K562 (cell line): Measurements from ENCODE around the gene NKX2-8. TPM values are rescaled to one million over a fixed set of nuclear protein-coding genes. Genes with fewer than 3 reads are reported as not detected.

Experiments
- ATAC-seq: fragments of 200-7000 bp; cut with Tn5 transposase; 3 replicates; pipeline ENCODE4 v1.9.1; 2020; ENCODE audit warnings: moderate library complexity
- BruUV-seq: library from RNA; stranded (reverse); fragments of 400-500 nt; replicated peaks from 2 replicates; lab custom pipeline; 2021; lab: Mats Ljungman, UMichigan
- CTCF ChIA-PET: fragments of 300-600 bp; formaldehyde crosslinking; extraction: SDS; loops from one replicate; lab custom pipeline; 2021; ENCODE audit warnings: low intra/inter-chr PET ratio; lab: Yijun Ruan, JAX
- POLR2A ChIA-PET: fragments of 300-600, 350-650 bp; sonication (Branson Sonifier 250); formaldehyde crosslinking; extraction: SDS; loops from one replicate; lab custom pipeline; 2021; ENCODE audit warnings: antibody characterized with exemption, inconsistent platforms; lab: Yijun Ruan, JAX
- DNase-seq, 4 experiments: peaks; one replicate each; pipeline versions ENCODE4 v3.0.0 to v3.0.0-alpha.2; 2011 to 2018; ENCODE audit warnings: low spot score in 3 of 4, mixed read lengths in 3 of 4; ENCODE audit errors: extremely low read depth in 1 of 4
- FAIRE-seq: peaks from 2 replicates; lab custom pipeline; 2011; peaks lifted over from hg19 to GRCh38; lab: Jason Lieb, UNC
- H2AFZ ChIP-seq: 2 replicates; pipeline ENCODE4 v1.6.0; 2011; ENCODE audit warnings: low read depth, low read length, control low read depth, inconsistent platforms
- H3K27ac ChIP-seq: fragments of 200-600 bp; 3 replicates; pipeline ENCODE4 v1.8.0; 2011; ENCODE audit warnings: low read depth, mild to moderate bottlenecking, control low read depth, inconsistent platforms, low read length, moderate library complexity, mixed read lengths; ENCODE audit errors: extremely low read depth
- H3K27me3 ChIP-seq, 2 experiments: fragments of 300-600 bp in 1 of 2; 2 replicates in 1 of 2; 3 replicates in 1 of 2; pipeline versions ENCODE4 v1.6.0 to v1.8.0; 2011; ENCODE audit warnings: inconsistent platforms in 2 of 2, low read length in 2 of 2, mild to moderate bottlenecking in 1 of 2, mixed read lengths in 1 of 2, moderate library complexity in 1 of 2; ENCODE audit not compliant: control insufficient read depth in 2 of 2, insufficient read depth in 2 of 2
- H3K36me3 ChIP-seq: fragments of 300-600 bp; 3 replicates; pipeline ENCODE4 v1.8.0; 2011; ENCODE audit warnings: mild to moderate bottlenecking, low read length, inconsistent platforms; ENCODE audit not compliant: control insufficient read depth, insufficient read depth
- H3K4me1 ChIP-seq, 2 experiments: fragments of 200-600 bp in 1 of 2; replicated peaks in 1 of 2; 2 replicates in 1 of 2; 3 replicates in 1 of 2; pipeline versions ENCODE4 v1.5.1 to v1.8.0; 2011; ENCODE audit warnings: inconsistent platforms in 2 of 2, low read length in 2 of 2, mild to moderate bottlenecking in 1 of 2, mixed read lengths in 1 of 2, moderate library complexity in 1 of 2; ENCODE audit not compliant: control insufficient read depth in 2 of 2, insufficient read depth in 2 of 2
- H3K4me2 ChIP-seq: 2 replicates; pipeline ENCODE4 v1.6.1; 2011; ENCODE audit warnings: low read length, control low read depth, inconsistent platforms, mixed read lengths; ENCODE audit not compliant: insufficient read depth
- H3K4me3 ChIP-seq: fragments of 200-600 bp; sonication (generic), shearing (Covaris generic); 2 replicates; pipeline ENCODE4 v1.5.1; 2016; ENCODE audit warnings: control low read depth, inconsistent platforms
- H3K79me2 ChIP-seq: fragments of 200-600 bp; 3 replicates; pipeline ENCODE4 v1.8.0; 2011; ENCODE audit warnings: low read length, inconsistent platforms; ENCODE audit not compliant: control insufficient read depth, insufficient read depth
- H3K9ac ChIP-seq, 2 experiments: 2 replicates each; pipeline versions ENCODE4 v1.6.0 to v1.6.1; 2011; ENCODE audit warnings: low read depth in 2 of 2, low read length in 2 of 2, control low read depth in 1 of 2, inconsistent platforms in 1 of 2, mild to moderate bottlenecking in 1 of 2, mixed read lengths in 1 of 2; ENCODE audit not compliant: insufficient read depth in 1 of 2
- H3K9me1 ChIP-seq: one replicate; pipeline ENCODE4 v1.6.0; 2011; ENCODE audit warnings: inconsistent platforms, mild to moderate bottlenecking, low read length, moderate library complexity; ENCODE audit not compliant: control insufficient read depth, insufficient read depth
- H3K9me3 ChIP-seq: replicated peaks from 2 replicates; pipeline ENCODE4 v1.5.1; 2011; ENCODE audit warnings: low read depth, low read length, inconsistent platforms; ENCODE audit not compliant: control insufficient read depth, insufficient read depth
- H4K20me1 ChIP-seq: replicated peaks from 2 replicates; pipeline ENCODE4 v1.6.1; 2011; ENCODE audit warnings: low read length, inconsistent platforms, mixed read lengths; ENCODE audit not compliant: control insufficient read depth, insufficient read depth
- RFX7 ChIP-seq: fragments of 250-450 bp; sonication (Bioruptor Pico); IDR thresholded peaks from 2 replicates; pipeline ENCODE4 v1.5.1; 2021; ENCODE audit warnings: mild to moderate bottlenecking
- ZNF740 ChIP-seq, 3 experiments: fragments of 200-800 bp in 1 of 3; sonication (Bioruptor generic) in 1 of 3; sonication (generic) in 1 of 3; formaldehyde crosslinking in 1 of 3; IDR thresholded peaks; 2 replicates each; pipeline versions ENCODE4 v1.6.1 to v1.8.0; 2016 to 2022; ENCODE audit warnings: mild to moderate bottlenecking in 2 of 3, missing compliant biosample characterization in 2 of 3, missing genetic modification characterization in 2 of 3, missing genetic modification reagents in 1 of 3
- WGBS: fragments of 100-300 bp; shearing (Covaris generic); methylation state at CpG from one replicate; pipeline ENCODE4 v1.1.6; 2016; ENCODE audit warnings: low coverage, mixed read lengths; ENCODE audit not compliant: insufficient coverage; ENCODE audit errors: missing lambda C conversion rate; 5-methylcytosine and 5-hydroxymethylcytosine counted together
- in situ Hi-C: fragments of 300-500 bp; cut with MboI; formaldehyde crosslinking; loops from 4 replicates; pipeline ENCODE4 v1.15.0; 2018; ENCODE audit warnings: inconsistent platforms, mixed read lengths
- intact Hi-C: fragments of 100-400 bp; cut with micrococcal nuclease; formaldehyde crosslinking; loops from 2 replicates; pipeline ENCODE4 v1.14.2; 2022
- polyA plus RNA-seq, 8 experiments: library from polyadenylated mRNA; depleted of rRNA in 4 of 8; stranded (reverse) in 5 of 8; unstranded in 3 of 8; fragments of >200 nt; fragmentation: Nextera tagmentation in 2 of 8; fragmentation: Illumina TruSeq in 1 of 8; extraction: Ambion mirVana in 2 of 8; extraction: Trizol in 1 of 8; gene quantifications; 2 replicates each; pipeline versions ENCODE4 v1.2.1 to v1.2.3, GENCODE V29; 2011 to 2014; ENCODE audit warnings: inconsistent platforms in 1 of 8, missing spikeins in 1 of 8
- total RNA-seq, 7 experiments: library from RNA; depleted of rRNA in 6 of 7; stranded (reverse); fragments of >200 nt in 6 of 7; fragmentation: Illumina TruSeq in 2 of 7; extraction: Trizol in 2 of 7; gene quantifications; 2 replicates each; pipeline versions ENCODE4 v1.2.1 to v1.2.3, GENCODE V29; 2011 to 2021; ENCODE audit warnings: low replicate concordance in 1 of 7

Gene NKX2-8
- total and polyA plus RNA-seq, 9 of the 15 experiments (the other 6 are each of a cell fraction or from before 2014, with no cell fraction given), result not detected

GRCh38 chr14:36583893-36584811 is 1.7 kb upstream of the NKX2-8 start:
- H3K4me3 ChIP-seq, result no peak overlapping the region
- H3K9me1 ChIP-seq, result no peaks in the 10 kb centered on the region
- H3K9me3 ChIP-seq, result no peaks in the 10 kb centered on the region
- no TSS peak for BruUV-seq
- intact Hi-C loops (no loop called here), in situ Hi-C loops (no loop called here)
- H3K27ac ChIP-seq, result no peak overlapping the region
- no peaks in the 10 kb centered on the region for H3K36me3 ChIP-seq
- TF ChIP-seq ZNF740 (CRISPR knock-in tag; IDR thresholded peaks at IDR 0.05) (no peak), ZNF740 (tag; IDR thresholded peaks at IDR 0.05) (no peak), RFX7 (CRISPR knock-in tag) (no peak)
- WGBS, result 51% methylated on average over 42 of the region's 53 CpGs
- CTCF ChIA-PET, result no interaction called here
- no peak for FAIRE-seq
- POLR2A ChIA-PET, result no interaction called here
- no peaks in the 10 kb centered on the region for H3K79me2 ChIP-seq
- H3K4me2 ChIP-seq, result no peak overlapping the region
- H4K20me1 ChIP-seq, result no peaks in the 10 kb centered on the region
- peaks cover 2 to 33% of the 10 kb centered on the region in 2 experiments; a peak in 3 of 5 replicates for H3K27me3 ChIP-seq
- H3K9ac ChIP-seq, result no peak overlapping the region
- no peak overlapping the region for H2AFZ ChIP-seq
- no peak for ATAC-seq
- peaks cover 0 to 16% of the 10 kb centered on the region in 2 experiments; a peak in 2 of 5 replicates for H3K4me1 ChIP-seq
- no peak for DNase-seq
